CD14-positive monocyte (primary cell): ENCODE measurements around the gene SIM1. TPM values are rescaled to one million over a fixed set of nuclear protein-coding genes. Genes with fewer than 3 reads are reported as not detected.

Experiments used
- DNase-seq, 3 donors: peaks; one replicate each; pipeline ENCODE4 v3.0.0-alpha.2; 2011 to 2022
- H2AFZ ChIP-seq: 2 replicates; pipeline ENCODE4 v1.6.0; 2012; ENCODE audit warnings: mild to moderate bottlenecking, low read depth, low read length, inconsistent platforms; ENCODE audit not compliant: insufficient read depth, poor library complexity, severe bottlenecking
- H3K27ac ChIP-seq, 2 donors: 1 replicate in 1 of 2; 2 replicates in 1 of 2; pipeline ENCODE4 v1.5.1; 2012 to 2013; ENCODE audit warnings: low read length in 2 of 2, control low read depth in 1 of 2, inconsistent platforms in 1 of 2, low read depth in 1 of 2, mild to moderate bottlenecking in 1 of 2
- H3K27me3 ChIP-seq, 2 donors: one replicate each; pipeline versions ENCODE4 v1.6.0 to v1.6.1; 2011 to 2013; ENCODE audit warnings: low read length in 2 of 2; ENCODE audit not compliant: control insufficient read depth in 2 of 2, insufficient read depth in 2 of 2
- H3K36me3 ChIP-seq, 2 donors: replicated peaks in 1 of 2; 1 replicate in 1 of 2; 2 replicates in 1 of 2; pipeline versions ENCODE4 v1.5.1 to v1.6.1; 2012 to 2013; ENCODE audit warnings: low read length in 2 of 2, control low read depth in 1 of 2, inconsistent platforms in 1 of 2, mild to moderate bottlenecking in 1 of 2; ENCODE audit not compliant: insufficient read depth in 2 of 2, control insufficient read depth in 1 of 2
- H3K4me1 ChIP-seq, 2 donors: 1 replicate in 1 of 2; 2 replicates in 1 of 2; pipeline versions ENCODE4 v1.5.1 to v1.6.1; 2012 to 2013; ENCODE audit warnings: low read length in 2 of 2, control low read depth in 1 of 2, inconsistent platforms in 1 of 2, mild to moderate bottlenecking in 1 of 2, moderate library complexity in 1 of 2; ENCODE audit not compliant: insufficient read depth in 2 of 2, control insufficient read depth in 1 of 2
- H3K4me2 ChIP-seq: replicated peaks from 2 replicates; pipeline ENCODE3; 2012; ENCODE audit warnings: low read length, moderate library complexity, mild to moderate bottlenecking; ENCODE audit not compliant: poor library complexity, severe bottlenecking; ENCODE audit errors: extremely low read depth
- H3K4me3 ChIP-seq, 3 experiments: fragments of 200-600 bp in 1 of 3; sonication (generic) in 1 of 3; replicated peaks in 1 of 3; 1 replicate in 2 of 3; 2 replicates in 1 of 3; pipeline ENCODE4 v1.5.1; 2011 to 2013; ENCODE audit warnings: low read length in 3 of 3, mild to moderate bottlenecking in 3 of 3, control low read depth in 2 of 3, low read depth in 2 of 3, inconsistent platforms in 1 of 3, moderate library complexity in 1 of 3
- H3K79me2 ChIP-seq: 2 replicates; pipeline ENCODE4 v1.6.0; 2012; ENCODE audit warnings: mild to moderate bottlenecking, control low read depth, inconsistent platforms, low read length, moderate library complexity; ENCODE audit not compliant: insufficient read depth
- H3K9ac ChIP-seq: 2 replicates; pipeline ENCODE4 v1.6.0; 2017; ENCODE audit warnings: low read length, mild to moderate bottlenecking; ENCODE audit not compliant: insufficient read depth, poor library complexity, severe bottlenecking
- H3K9me3 ChIP-seq, 2 donors: replicated peaks in 1 of 2; 1 replicate in 1 of 2; 2 replicates in 1 of 2; pipeline versions ENCODE4 v1.5.1 to v1.6.1; 2012 to 2013; ENCODE audit warnings: low read length in 2 of 2, control low read depth in 1 of 2; ENCODE audit not compliant: control insufficient read depth in 1 of 2, insufficient read depth in 1 of 2
- H4K20me1 ChIP-seq: 2 replicates; pipeline ENCODE4 v1.6.0; 2012; ENCODE audit warnings: mild to moderate bottlenecking, low read length, control low read depth, moderate library complexity; ENCODE audit not compliant: insufficient read depth
- H3K27ac Mint-ChIP-seq, 7 donors: one replicate each; pipeline ENCODE4 v1.8.0; 2020; ENCODE audit warnings: mild to moderate bottlenecking in 7 of 7, mixed read lengths in 7 of 7, moderate library complexity in 6 of 7, inconsistent platforms in 2 of 7
- H3K27me3 Mint-ChIP-seq, 3 donors: one replicate each; pipeline ENCODE4 v1.8.0; 2021 to 2022; ENCODE audit warnings: low read depth in 3 of 3, mild to moderate bottlenecking in 3 of 3, mixed read lengths in 3 of 3, moderate library complexity in 3 of 3, inconsistent platforms in 1 of 3
- H3K36me3 Mint-ChIP-seq, 2 donors: one replicate each; pipeline ENCODE4 v1.8.0; 2020; ENCODE audit warnings: mixed read lengths in 2 of 2, inconsistent platforms in 1 of 2, mild to moderate bottlenecking in 1 of 2
- H3K4me1 Mint-ChIP-seq: one replicate; pipeline ENCODE4 v1.8.0; 2020; ENCODE audit warnings: mild to moderate bottlenecking, mixed read lengths
- H3K4me3 Mint-ChIP-seq, 2 donors: one replicate each; pipeline ENCODE4 v1.8.0; 2020; ENCODE audit warnings: mild to moderate bottlenecking in 2 of 2, mixed read lengths in 2 of 2, moderate library complexity in 1 of 2
- H3K9me3 Mint-ChIP-seq, 7 donors: one replicate each; pipeline ENCODE4 v1.8.0; 2020 to 2022; ENCODE audit warnings: mixed read lengths in 7 of 7, mild to moderate bottlenecking in 6 of 7, moderate library complexity in 6 of 7, inconsistent platforms in 2 of 7
- WGBS: methylation state at CpG from one replicate; pipeline ENCODE4 v1.1.5; 2013; ENCODE audit warnings: missing lambda C conversion rate; ENCODE audit not compliant: insufficient coverage; 5-methylcytosine and 5-hydroxymethylcytosine counted together
- intact Hi-C, 2 donors: fragments of 100-400 bp; cut with micrococcal nuclease; formaldehyde crosslinking; loops; one replicate each; pipeline versions ENCODE4 v1.15.0 to v1.15.1; 2023
- polyA plus RNA-seq, 3 donors: library from polyadenylated mRNA; depleted of rRNA in 1 of 3; unstranded in 2 of 3; stranded (reverse) in 1 of 3; fragments of 300-500 nt in 2 of 3; fragments of >200 nt in 1 of 3; fragmentation: Illumina TruSeq in 2 of 3; gene quantifications; 1 replicate in 2 of 3; 2 replicates in 1 of 3; pipeline ENCODE4 v1.2.3, GENCODE V29; 2012 to 2021
- TF ChIP-seq, protein P1 (sequence below): fragments of 200-600 bp; IDR thresholded peaks from one replicate; pipeline ENCODE4 v1.8.0; 2022; ENCODE audit warnings: antibody characterized with exemption, mild to moderate bottlenecking

SIM1 gene
- polyA plus RNA-seq, 3 donors: not detected

DNA sequence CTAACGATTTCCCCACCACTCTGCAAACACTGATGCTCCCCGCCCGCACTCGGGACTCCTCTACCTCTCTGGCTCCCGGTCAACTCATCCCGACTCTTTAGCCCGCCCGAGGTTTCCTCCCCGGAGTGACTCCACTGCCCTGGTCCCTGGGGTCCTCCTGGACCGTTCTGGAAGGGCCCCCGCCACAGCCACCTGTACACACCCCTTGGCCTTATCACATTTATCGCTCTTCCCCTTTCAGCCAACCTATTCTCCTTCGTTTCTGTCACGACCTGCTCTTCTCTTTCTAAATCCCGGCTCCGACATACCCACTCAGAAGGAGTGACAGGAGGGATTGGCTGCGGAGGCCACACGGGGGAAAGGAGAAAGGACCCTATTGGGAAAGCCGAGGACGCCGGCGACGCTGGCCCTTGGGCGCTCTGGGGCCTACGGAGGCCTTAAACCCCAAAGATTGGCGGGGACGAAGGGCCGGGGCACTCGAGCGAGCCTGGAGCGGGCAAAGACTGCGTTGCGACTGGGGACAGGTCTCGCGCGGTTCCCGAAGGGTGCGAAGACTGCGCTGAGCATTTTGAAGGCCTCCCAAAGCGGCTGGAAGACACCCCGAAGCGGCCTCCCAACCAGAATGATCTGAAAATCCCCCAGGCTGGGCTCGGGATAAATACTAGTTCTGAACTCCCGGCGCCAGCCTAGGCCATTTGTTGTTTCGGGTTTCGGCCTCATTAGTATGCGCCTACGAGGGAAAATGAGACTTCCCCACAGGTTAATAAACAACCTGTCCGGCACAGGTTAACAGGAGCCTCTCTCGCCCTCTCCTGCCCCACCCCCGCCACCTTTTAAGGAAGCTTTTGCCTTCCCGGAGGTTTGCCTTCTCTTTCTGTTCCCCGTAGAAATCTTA is 9.2 kb downstream of the SIM1 start:
- Histone ChIP-seq H3K4me2 (no peak overlapping the region), H2AFZ (no peak overlapping the region), H3K9ac (no peak overlapping the region), H3K36me3 (no peaks in the 10 kb centered on the region), H3K79me2 (no peaks in the 10 kb centered on the region), H4K20me1 (no peaks in the 10 kb centered on the region), H3K4me1 (no peaks in the 10 kb centered on the region), H3K27me3 (peaks cover 93 to 100% of the 10 kb centered on the region in 2 donors), H3K4me3 (no peak overlapping the region), H3K27ac (no peak overlapping the region), H3K9me3 (peaks cover 0 to 77% of the 10 kb centered on the region in 2 donors)
- intact Hi-C loops: no loop called here
- H3K4me3 Mint-ChIP-seq: peak overlapping the region in 1 of 2 donors; percentile 77
- no peak for DNase-seq
- H3K9me3 Mint-ChIP-seq: peaks cover 0 to 33% (median 27%) of the 10 kb centered on the region in 7 donors
- peaks cover 10% of the 10 kb centered on the region for H3K4me1 Mint-ChIP-seq
- H3K27me3 Mint-ChIP-seq: peaks cover 0 to 1% (median 1%) of the 10 kb centered on the region in 3 donors
- WGBS: 10% methylated on average over 44 of the region's 54 CpGs
- H3K36me3 Mint-ChIP-seq: peaks cover 0 to 12% of the 10 kb centered on the region in 2 donors
- H3K27ac Mint-ChIP-seq: no peak overlapping the region
- TF ChIP-seq, protein P1, sequence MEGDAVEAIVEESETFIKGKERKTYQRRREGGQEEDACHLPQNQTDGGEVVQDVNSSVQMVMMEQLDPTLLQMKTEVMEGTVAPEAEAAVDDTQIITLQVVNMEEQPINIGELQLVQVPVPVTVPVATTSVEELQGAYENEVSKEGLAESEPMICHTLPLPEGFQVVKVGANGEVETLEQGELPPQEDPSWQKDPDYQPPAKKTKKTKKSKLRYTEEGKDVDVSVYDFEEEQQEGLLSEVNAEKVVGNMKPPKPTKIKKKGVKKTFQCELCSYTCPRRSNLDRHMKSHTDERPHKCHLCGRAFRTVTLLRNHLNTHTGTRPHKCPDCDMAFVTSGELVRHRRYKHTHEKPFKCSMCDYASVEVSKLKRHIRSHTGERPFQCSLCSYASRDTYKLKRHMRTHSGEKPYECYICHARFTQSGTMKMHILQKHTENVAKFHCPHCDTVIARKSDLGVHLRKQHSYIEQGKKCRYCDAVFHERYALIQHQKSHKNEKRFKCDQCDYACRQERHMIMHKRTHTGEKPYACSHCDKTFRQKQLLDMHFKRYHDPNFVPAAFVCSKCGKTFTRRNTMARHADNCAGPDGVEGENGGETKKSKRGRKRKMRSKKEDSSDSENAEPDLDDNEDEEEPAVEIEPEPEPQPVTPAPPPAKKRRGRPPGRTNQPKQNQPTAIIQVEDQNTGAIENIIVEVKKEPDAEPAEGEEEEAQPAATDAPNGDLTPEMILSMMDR: no peak

DNA sequence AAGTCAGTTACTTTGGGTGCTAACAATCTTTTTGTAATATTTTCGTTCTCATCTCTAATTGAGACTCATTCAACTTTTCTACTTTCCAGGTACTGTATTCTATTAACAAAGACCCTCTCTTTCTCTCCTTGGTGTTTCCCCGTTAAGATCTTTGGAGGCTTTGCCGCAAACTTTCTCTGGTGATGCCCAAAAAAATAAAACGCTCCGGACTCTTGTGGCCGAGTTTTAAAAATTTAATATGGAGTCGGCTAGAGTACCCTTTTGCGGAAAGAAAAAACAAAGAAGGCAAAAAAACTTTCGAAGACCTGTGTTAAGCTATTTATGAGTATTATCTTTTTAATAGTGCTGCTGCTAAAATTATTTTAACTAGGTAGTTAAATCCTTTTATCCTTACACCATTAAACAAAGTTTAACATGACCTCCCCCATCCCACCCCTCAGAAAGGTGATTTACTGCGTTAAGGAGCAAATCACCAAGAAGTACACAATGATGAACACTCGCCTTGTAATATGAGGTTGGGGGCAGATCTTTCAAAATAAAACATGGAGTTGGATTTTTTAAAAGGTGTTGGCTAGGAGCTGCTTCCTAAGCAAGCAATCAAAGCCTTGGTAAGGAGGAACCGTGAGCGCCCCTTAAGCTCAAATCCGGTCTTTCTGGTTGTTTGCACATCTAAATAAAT is 10.0 kb downstream of the SIM1 start:
- intact Hi-C loops: no loop called here
- no peaks in the 10 kb centered on the region for H3K4me1 ChIP-seq
- WGBS: 13% methylated on average over 8 of the region's 14 CpGs
- no peak for DNase-seq
- H4K20me1 ChIP-seq: no peaks in the 10 kb centered on the region
- H3K27ac Mint-ChIP-seq: no peak overlapping the region
- peaks cover 0 to 33% (median 26%) of the 10 kb centered on the region in 7 donors for H3K9me3 Mint-ChIP-seq
- H3K4me1 Mint-ChIP-seq: peaks cover 10% of the 10 kb centered on the region
- no peak overlapping the region for H3K27ac ChIP-seq
- TF ChIP-seq, protein P1: no peak
- no peaks in the 10 kb centered on the region for H3K36me3 ChIP-seq
- peak overlapping the region in 1 of 2 donors; percentile 77 for H3K4me3 Mint-ChIP-seq
- H3K9me3 ChIP-seq: peaks cover 0 to 72% of the 10 kb centered on the region in 2 donors
- H2AFZ ChIP-seq: no peak overlapping the region
- no peaks in the 10 kb centered on the region for H3K27me3 Mint-ChIP-seq
- H3K9ac ChIP-seq: no peak overlapping the region
- H3K36me3 Mint-ChIP-seq: peaks cover 0 to 12% of the 10 kb centered on the region in 2 donors
- H3K79me2 ChIP-seq: no peaks in the 10 kb centered on the region
- peaks cover 93 to 100% of the 10 kb centered on the region in 2 donors for H3K27me3 ChIP-seq
- H3K4me2 ChIP-seq: no peak overlapping the region
- no peak overlapping the region for H3K4me3 ChIP-seq
